HG03095 (cell line): ENCODE data around the gene MAGI3.
"Not testable (repeated sequence)": the region's sequence is repeated elsewhere in the genome, so short reads cannot be mapped to it uniquely, and the experiment has no call there.

Experiments used
- ATAC-seq: cut with Tn5 transposase; IDR thresholded peaks from one replicate; pipeline ENCODE4 v1.9.1; 2021; ENCODE audit warnings: moderate library complexity; ENCODE audit not compliant: unreplicated experiment

Gene MAGI3

GRCh38 chr1:113509766-113510165 lies 119.5 kb downstream of the MAGI3 start:
- not testable (repeated sequence) for ATAC-seq

- no peak for ATAC-seq
Measured at GRCh38 chr1:113511269-113511668, 121.0 kb downstream of the MAGI3 start.

- ATAC-seq = no peak
Measured at GRCh38 chr1:113515498-113515897, 125.2 kb downstream of the MAGI3 start.

- no peak for ATAC-seq
Measured at GRCh38 chr1:113517346-113517745, 127.0 kb downstream of the MAGI3 start.

- ATAC-seq = no peak
Measured at GRCh38 chr1:113517983-113518382, 127.7 kb downstream of the MAGI3 start.

GRCh38 chr1:113519556-113519955 lies 129.2 kb downstream of the MAGI3 start:
- no peak for ATAC-seq

GRCh38 chr1:113530021-113530420 lies 139.7 kb downstream of the MAGI3 start:
- ATAC-seq = no peak

GRCh38 chr1:113531321-113531720 lies 141.0 kb downstream of the MAGI3 start:
- no peak for ATAC-seq

GRCh38 chr1:113533061-113533460 lies 142.7 kb downstream of the MAGI3 start:
- no peak for ATAC-seq

GRCh38 chr1:113534130-113534817 lies 144.0 kb downstream of the MAGI3 start:
- ATAC-seq = no peak

GRCh38 chr1:113534875-113535274 lies 144.6 kb downstream of the MAGI3 start:
- ATAC-seq = no peak

GRCh38 chr1:113536182-113536780 lies 146.0 kb downstream of the MAGI3 start:
- ATAC-seq = no peak

- no peak for ATAC-seq
Measured at GRCh38 chr1:113538225-113538624, 147.9 kb downstream of the MAGI3 start.

- ATAC-seq = no peak
Measured at GRCh38 chr1:113540335-113540734, 150.0 kb downstream of the MAGI3 start.

- ATAC-seq = no peak
Measured at GRCh38 chr1:113541106-113541505, 150.8 kb downstream of the MAGI3 start.

GRCh38 chr1:113542221-113542701 lies 151.9 kb downstream of the MAGI3 start:
- ATAC-seq = no peak

GRCh38 chr1:113543110-113543509 lies 152.8 kb downstream of the MAGI3 start:
- no peak for ATAC-seq

- ATAC-seq = no peak
Measured at GRCh38 chr1:113545210-113545609, 154.9 kb downstream of the MAGI3 start.

- no peak for ATAC-seq
Measured at GRCh38 chr1:113545626-113546025, 155.3 kb downstream of the MAGI3 start.

- no peak for ATAC-seq
Measured at GRCh38 chr1:113551728-113552127, 161.4 kb downstream of the MAGI3 start.

GRCh38 chr1:113552244-113552643 lies 161.9 kb downstream of the MAGI3 start:
- no peak for ATAC-seq

- no peak for ATAC-seq
Measured at GRCh38 chr1:113557187-113557586, 166.9 kb downstream of the MAGI3 start.

GRCh38 chr1:113565621-113566020 lies 175.3 kb downstream of the MAGI3 start:
- no peak for ATAC-seq
